Measurements from ENCODE around the gene GNLY. TPM values are rescaled to one million over a fixed set of nuclear protein-coding genes. Genes with fewer than 3 reads are reported as not detected.

The GNLY gene
- total RNA-seq, 2 experiments from 2014 or later, result 2.6 to 3.2 TPM

DNA sequence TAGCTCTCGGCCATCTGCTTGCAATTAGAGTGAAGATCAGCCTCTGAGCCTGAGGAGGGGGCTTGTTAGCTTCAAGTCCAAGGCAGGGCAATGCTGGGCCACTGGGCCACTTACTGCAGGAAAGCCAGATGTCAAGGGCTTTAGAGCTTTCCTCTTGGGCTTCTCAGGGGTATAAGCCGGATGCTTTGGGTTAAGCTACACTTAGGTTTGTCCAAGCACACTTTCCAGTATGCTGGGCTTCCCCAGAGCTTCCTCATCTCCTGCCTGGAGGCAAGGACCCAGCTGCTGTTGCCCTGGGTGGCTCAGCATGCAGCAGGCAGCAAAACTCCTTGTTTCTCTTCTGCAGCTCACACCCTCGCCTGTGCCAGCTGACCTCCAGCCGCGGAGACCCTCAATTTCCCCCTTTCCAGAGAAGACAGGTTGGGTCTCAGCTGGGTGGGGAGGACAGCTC lies 30.6 kb downstream of the GNLY start:
- no peak overlapping the region for H3K27ac Mint-ChIP-seq
- CTCF ChIA-PET, result interaction anchor here (0.6 to 2.6 kb wide), 8 partner anchors 16 to 331 kb away, joined by 3 to 11 read pairs (median 3); partner anchors contain the start of gene ATOH8
- H3K9me3 Mint-ChIP-seq, result peaks cover 2% of the 10 kb centered on the region
- no peak for DNase-seq
- H3K36me3 Mint-ChIP-seq (ENCODE audit: low read depth), result no peaks in the 10 kb centered on the region
- H3K4me3 Mint-ChIP-seq, result no peak overlapping the region
- intact Hi-C loops (cut with micrococcal nuclease), result loop anchor here (10.0 kb wide), 1 partner anchor 360 kb away; no protein-coding TSS in a partner anchor
- H3K4me1 Mint-ChIP-seq (ENCODE audit: low read depth), result peaks cover 4% of the 10 kb centered on the region
- peaks cover 2% of the 10 kb centered on the region for H3K27me3 Mint-ChIP-seq (ENCODE audit: low read depth)

DNA sequence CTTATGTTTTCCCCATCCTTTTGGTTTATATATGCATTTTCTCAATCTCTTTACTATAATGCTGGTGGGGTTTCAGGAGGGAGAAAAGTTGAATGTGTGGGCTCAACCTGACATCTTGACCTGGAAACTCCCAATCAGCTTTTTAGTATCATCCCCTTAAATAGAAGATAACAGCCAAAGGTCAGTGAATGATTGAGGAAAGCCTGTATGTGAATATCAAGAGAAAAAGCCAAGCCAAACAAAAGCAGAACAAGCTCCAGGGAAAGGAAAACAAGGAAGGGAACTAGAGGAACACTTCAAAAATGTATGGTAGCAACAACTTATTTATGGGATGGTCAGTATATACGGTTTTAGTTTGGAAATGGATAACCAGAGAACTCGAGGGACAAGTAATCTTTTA lies 31.3 kb downstream of the GNLY start:
- peaks cover 4% of the 10 kb centered on the region for H3K4me1 Mint-ChIP-seq (ENCODE audit: low read depth)

DNA sequence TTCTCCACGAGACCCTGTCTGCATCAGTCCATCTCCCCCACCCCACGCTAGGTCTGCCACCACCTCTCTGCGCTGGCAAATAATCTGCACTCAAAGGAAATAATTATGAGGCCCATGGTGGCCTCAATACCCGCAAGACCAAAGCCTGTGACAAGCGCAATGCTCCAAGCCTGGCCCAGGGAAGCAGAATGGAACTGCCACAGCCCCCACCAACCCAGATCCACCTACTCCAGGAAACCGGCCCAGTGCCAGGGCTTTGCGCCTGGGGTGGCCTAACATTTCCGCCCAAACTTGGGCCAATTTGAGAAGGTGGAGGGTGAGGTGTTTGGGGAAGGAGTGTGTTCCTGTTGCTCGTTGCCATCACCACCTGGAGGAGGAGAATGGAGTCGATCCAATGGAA lies 33.6 kb downstream of the GNLY start:
- peaks cover 2% of the 10 kb centered on the region for H3K27me3 Mint-ChIP-seq (ENCODE audit: low read depth)
- H3K4me3 Mint-ChIP-seq, result no peak overlapping the region
- no peaks in the 10 kb centered on the region for H3K9me3 Mint-ChIP-seq
- H3K36me3 Mint-ChIP-seq (ENCODE audit: low read depth), result no peaks in the 10 kb centered on the region
- CTCF ChIA-PET, result interaction anchor here (1.1 kb wide), 1 partner anchor 86 kb away, joined by 4 read pairs; no protein-coding TSS in a partner anchor
- peaks cover 4% of the 10 kb centered on the region for H3K4me1 Mint-ChIP-seq (ENCODE audit: low read depth)
- no peak overlapping the region for H3K27ac Mint-ChIP-seq
- DNase-seq, result no peak
- intact Hi-C loops (cut with micrococcal nuclease), result loop anchor here (2.0 to 10.0 kb wide), 2 partner anchors 23 to 357 kb away; no protein-coding TSS in a partner anchor

More for the DNA sequence above, 31.3 kb downstream of the GNLY start:
- Mint-ChIP-seq H3K36me3 (ENCODE audit: low read depth) (no peaks in the 10 kb centered on the region), H3K27ac (no peak overlapping the region), H3K4me3 (no peak overlapping the region), H3K27me3 (ENCODE audit: low read depth) (peaks cover 2% of the 10 kb centered on the region), H3K9me3 (peaks cover under 1% of the 10 kb centered on the region)
- DNase-seq, result no peak
- intact Hi-C loops (cut with micrococcal nuclease), result loop anchor here (10.0 kb wide), 1 partner anchor 359 kb away; no protein-coding TSS in a partner anchor
- CTCF ChIA-PET, result interaction anchor here (0.7 to 2.6 kb wide), 5 partner anchors 13 to 89 kb away, joined by 3 to 11 read pairs (median 4); partner anchors contain the start of gene ATOH8

DNA sequence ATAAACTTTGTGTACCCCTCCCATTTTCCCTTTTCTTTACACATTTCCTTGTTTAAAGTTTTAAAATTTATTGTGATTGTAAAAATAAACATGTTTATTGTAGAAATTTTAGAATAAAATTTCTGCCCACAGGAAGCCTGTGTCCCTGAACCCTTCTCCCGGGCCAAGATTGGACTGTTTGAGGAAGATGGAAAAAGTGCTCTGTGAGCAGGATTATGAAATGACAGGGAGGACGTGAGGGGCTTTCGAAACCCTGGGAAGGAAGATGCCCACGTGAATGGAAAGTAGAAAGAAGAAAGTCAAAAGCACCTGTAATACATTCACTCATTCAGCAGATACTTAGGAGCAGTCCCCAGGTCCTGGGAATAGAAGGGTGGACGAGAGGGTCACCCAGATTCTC lies 34.2 kb downstream of the GNLY start:
- Mint-ChIP-seq H3K27me3 (ENCODE audit: low read depth) (peaks cover 2% of the 10 kb centered on the region), H3K27ac (no peak overlapping the region), H3K4me1 (ENCODE audit: low read depth) (peaks cover 4% of the 10 kb centered on the region), H3K36me3 (ENCODE audit: low read depth) (no peaks in the 10 kb centered on the region), H3K9me3 (no peaks in the 10 kb centered on the region), H3K4me3 (no peak overlapping the region)
- intact Hi-C loops (cut with micrococcal nuclease), result loop anchor here (2.0 to 10.0 kb wide), 2 partner anchors 22 to 356 kb away; no protein-coding TSS in a partner anchor
- CTCF ChIA-PET, result interaction anchor here (0.5 to 2.5 kb wide), 35 partner anchors 9 to 400 kb away, joined by 3 to 66 read pairs (median 4); partner anchors contain the start of genes ATOH8 and ST3GAL5
- DNase-seq, result no peak

DNA sequence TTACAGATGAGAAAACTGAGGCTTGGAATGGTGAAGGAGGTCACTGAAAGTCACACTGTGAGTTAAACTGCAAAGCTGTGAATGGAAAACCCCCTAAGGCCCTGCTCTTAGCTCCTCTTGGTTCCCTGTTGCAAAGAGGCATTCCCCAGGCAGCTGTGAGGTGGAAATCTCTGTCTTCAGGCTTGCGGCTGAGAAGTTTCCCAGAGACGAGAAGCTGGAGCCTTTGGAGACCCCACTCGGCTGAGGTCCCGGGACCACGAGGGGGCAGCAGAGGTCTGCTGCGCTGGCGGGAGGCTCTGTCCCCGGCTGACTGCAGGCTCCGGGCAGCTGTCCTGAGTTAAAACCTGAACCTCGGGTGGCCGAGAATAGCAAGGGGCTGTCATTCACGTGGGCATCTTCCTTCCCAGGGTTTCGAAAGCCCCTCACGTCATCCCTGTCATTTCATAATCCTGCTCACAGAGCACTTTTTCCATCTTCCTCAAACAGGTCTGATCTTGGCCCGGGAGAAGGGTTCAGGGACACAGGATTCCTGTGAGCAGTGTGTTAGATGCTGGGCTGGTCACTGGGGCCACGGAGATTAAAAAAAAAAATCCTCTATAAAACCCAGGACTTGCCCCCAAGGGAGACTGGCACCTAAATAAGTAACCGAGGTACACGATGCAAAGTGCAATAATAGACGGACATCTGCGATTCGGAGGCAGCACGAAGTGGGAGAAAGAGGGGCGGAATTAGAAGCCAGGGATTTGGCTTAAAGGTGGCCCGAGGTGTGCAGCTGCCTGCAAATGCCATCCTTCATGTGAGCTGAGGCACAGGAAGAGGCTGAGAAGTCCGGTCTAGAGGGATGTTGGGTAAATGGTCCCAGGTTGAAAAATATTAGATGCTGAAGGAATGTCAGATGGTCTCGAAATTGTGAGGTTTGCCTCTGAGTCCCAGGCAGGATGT lies 35.0 kb downstream of the GNLY start:
- Mint-ChIP-seq H3K4me1 (ENCODE audit: low read depth) (peaks cover 4% of the 10 kb centered on the region), H3K36me3 (ENCODE audit: low read depth) (no peaks in the 10 kb centered on the region), H3K27me3 (ENCODE audit: low read depth) (peaks cover 2% of the 10 kb centered on the region), H3K27ac (no peak overlapping the region), H3K9me3 (no peaks in the 10 kb centered on the region), H3K4me3 (no peak overlapping the region)
- DNase-seq, result peak; percentile 81
- CTCF ChIA-PET, result interaction anchor here (0.5 to 2.5 kb wide), 38 partner anchors 8 to 399 kb away, joined by 3 to 66 read pairs (median 4); partner anchors contain the start of genes ATOH8 and ST3GAL5
- intact Hi-C loops (cut with micrococcal nuclease), result loop anchor here (1.0 to 10.0 kb wide), 3 partner anchors 22 to 356 kb away; no protein-coding TSS in a partner anchor

DNA sequence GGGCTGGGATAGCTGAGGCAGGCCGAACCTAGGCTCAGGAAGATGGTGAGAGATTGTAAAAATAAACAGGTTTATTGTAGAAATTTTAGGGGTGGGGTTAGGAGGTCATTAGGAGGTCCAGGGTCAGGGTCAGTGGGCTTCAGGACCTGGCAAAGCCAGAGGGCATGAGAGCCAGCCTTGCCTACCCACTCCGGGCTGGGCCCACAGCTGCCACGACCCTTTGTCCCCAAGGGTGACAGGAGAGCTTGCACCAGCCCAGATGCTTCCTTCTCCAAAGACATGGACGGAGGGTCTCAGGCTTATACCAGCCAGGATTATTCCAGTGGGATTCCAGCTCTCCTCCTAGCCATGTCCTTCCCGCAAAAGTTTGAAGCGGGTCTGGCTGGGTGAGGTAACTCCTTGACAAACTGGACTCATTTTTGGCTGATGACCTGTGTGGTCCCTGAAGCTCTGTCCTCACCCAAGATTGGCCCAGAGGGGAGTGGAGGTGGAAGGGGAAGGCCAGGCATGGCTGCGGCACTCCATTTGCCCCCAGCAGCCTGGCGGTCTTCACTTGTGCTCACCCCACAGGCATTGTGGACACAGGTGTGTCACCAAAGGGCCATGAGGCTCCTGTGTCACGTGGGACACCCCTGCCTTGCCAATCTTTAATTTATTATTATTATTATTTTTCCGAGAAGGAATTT lies 35.8 kb downstream of the GNLY start:
- CTCF ChIA-PET, result interaction anchor here (0.7 to 2.5 kb wide), 15 partner anchors 11 to 327 kb away, joined by 3 to 66 read pairs (median 6); partner anchors contain the start of gene ATOH8
- H3K27me3 Mint-ChIP-seq (ENCODE audit: low read depth), result peaks cover 2% of the 10 kb centered on the region
- intact Hi-C loops (cut with micrococcal nuclease), result loop anchor here (1.0 to 10.0 kb wide), 3 partner anchors 21 to 355 kb away; no protein-coding TSS in a partner anchor
- no peaks in the 10 kb centered on the region for H3K9me3 Mint-ChIP-seq
- no peak overlapping the region for H3K27ac Mint-ChIP-seq
- no peak for DNase-seq
- no peak overlapping the region for H3K4me3 Mint-ChIP-seq
- H3K4me1 Mint-ChIP-seq (ENCODE audit: low read depth), result peaks cover 4% of the 10 kb centered on the region
- H3K36me3 Mint-ChIP-seq (ENCODE audit: low read depth), result no peaks in the 10 kb centered on the region

DNA sequence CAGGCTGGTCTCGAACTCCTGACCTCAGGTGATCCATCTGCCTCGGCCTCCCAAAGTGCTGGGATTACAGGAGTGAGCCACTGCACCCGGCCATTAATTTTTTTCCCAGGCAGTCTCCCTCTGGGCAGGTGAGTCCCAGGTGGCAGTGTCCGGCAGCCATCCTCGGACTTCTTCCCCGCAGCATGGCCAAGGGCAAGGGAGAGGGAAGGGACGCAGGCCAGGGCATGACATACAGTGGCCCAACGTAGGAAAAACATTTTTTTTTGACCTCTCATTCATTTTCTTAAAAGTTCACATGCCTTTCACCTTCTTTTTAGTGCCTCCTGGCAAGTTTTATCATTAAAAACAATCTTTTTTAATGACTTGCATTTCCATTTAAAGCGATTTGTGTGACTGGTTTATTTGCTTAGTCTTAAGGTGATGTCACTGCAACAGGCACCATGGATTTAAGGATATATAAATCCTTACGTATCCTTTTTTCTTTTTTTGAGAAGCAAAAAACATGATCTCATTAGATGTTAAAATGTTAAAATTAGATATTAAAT lies 36.6 kb downstream of the GNLY start:
- peaks cover 2% of the 10 kb centered on the region for H3K27me3 Mint-ChIP-seq (ENCODE audit: low read depth)
- DNase-seq, result no peak
- H3K9me3 Mint-ChIP-seq, result no peaks in the 10 kb centered on the region
- H3K4me1 Mint-ChIP-seq (ENCODE audit: low read depth), result peaks cover 4% of the 10 kb centered on the region
- H3K27ac Mint-ChIP-seq, result no peak overlapping the region
- H3K4me3 Mint-ChIP-seq, result no peak overlapping the region
- intact Hi-C loops (cut with micrococcal nuclease), result no loop called here
- H3K36me3 Mint-ChIP-seq (ENCODE audit: low read depth), result no peaks in the 10 kb centered on the region
- CTCF ChIA-PET, result interaction anchor here (2.5 kb wide), 1 partner anchor 83 kb away, joined by 66 read pairs; no protein-coding TSS in a partner anchor

DNA sequence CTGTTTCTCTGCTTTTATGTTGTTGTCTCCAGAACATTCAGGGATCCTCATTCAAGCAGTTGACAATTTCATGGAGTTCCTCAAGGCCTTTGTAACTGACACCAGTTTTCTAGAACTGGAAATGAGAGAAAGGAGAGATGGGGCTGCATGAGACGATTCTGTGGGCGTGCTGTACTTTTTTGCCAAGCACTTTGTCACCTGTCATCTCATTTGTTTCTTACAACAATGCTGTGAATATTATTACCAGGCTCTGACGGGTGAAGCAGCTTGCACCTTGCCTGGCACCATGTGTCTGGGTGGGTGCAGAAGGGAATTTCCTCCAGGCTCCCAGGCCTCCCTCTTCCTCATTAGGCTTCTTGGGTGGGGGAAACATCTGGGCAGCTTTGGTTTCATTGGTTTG lies 37.4 kb downstream of the GNLY start:
- no peak overlapping the region for H3K4me3 Mint-ChIP-seq
- CTCF ChIA-PET, result no interaction called here

DNA sequence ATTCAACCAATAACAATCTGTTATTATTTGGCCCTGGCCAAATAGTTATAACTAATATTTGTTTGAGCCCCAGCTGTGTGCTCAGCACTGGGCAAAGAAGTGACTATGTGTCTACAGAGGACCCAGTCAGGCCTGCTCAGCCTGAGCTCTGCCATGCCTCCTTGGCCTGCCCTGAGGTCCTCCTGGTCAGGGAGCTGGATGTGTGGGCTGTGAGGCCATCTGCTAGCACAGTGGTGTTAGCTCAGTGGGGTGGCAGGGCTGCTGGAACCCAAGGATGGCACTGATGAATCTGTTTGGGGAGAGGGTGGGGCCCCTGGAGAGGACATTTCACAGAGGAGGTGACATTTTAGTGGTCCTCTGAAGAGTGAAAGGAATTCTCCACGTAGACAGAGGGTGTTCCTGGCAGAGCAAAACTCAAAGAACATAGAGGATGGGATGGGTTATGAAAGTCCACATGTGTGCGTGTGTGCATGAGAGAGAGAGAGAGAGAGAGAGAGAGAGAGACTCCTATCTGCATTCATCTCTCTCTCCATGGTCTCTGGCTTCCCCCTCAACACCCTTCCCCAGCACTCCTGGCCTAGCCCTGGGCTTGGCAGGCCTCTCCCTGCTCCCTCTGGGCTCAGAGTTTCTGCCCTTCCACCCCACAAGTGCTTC lies 38.4 kb downstream of the GNLY start:
- H3K27me3 Mint-ChIP-seq (ENCODE audit: low read depth), result peaks cover 2% of the 10 kb centered on the region
- H3K36me3 Mint-ChIP-seq (ENCODE audit: low read depth), result no peaks in the 10 kb centered on the region
- H3K27ac Mint-ChIP-seq, result no peak overlapping the region
- H3K4me1 Mint-ChIP-seq (ENCODE audit: low read depth), result peaks cover 4% of the 10 kb centered on the region
- CTCF ChIA-PET, result no interaction called here
- DNase-seq, result no peak
- intact Hi-C loops (cut with micrococcal nuclease), result no loop called here
- H3K4me3 Mint-ChIP-seq, result no peak overlapping the region
- no peaks in the 10 kb centered on the region for H3K9me3 Mint-ChIP-seq

More for the DNA sequence above, 37.4 kb downstream of the GNLY start:
- Mint-ChIP-seq H3K36me3 (ENCODE audit: low read depth) (no peaks in the 10 kb centered on the region), H3K27me3 (ENCODE audit: low read depth) (peaks cover 2% of the 10 kb centered on the region), H3K27ac (no peak overlapping the region), H3K9me3 (no peaks in the 10 kb centered on the region), H3K4me1 (ENCODE audit: low read depth) (peaks cover 4% of the 10 kb centered on the region)
- no peak for DNase-seq
- intact Hi-C loops (cut with micrococcal nuclease), result no loop called here

DNA sequence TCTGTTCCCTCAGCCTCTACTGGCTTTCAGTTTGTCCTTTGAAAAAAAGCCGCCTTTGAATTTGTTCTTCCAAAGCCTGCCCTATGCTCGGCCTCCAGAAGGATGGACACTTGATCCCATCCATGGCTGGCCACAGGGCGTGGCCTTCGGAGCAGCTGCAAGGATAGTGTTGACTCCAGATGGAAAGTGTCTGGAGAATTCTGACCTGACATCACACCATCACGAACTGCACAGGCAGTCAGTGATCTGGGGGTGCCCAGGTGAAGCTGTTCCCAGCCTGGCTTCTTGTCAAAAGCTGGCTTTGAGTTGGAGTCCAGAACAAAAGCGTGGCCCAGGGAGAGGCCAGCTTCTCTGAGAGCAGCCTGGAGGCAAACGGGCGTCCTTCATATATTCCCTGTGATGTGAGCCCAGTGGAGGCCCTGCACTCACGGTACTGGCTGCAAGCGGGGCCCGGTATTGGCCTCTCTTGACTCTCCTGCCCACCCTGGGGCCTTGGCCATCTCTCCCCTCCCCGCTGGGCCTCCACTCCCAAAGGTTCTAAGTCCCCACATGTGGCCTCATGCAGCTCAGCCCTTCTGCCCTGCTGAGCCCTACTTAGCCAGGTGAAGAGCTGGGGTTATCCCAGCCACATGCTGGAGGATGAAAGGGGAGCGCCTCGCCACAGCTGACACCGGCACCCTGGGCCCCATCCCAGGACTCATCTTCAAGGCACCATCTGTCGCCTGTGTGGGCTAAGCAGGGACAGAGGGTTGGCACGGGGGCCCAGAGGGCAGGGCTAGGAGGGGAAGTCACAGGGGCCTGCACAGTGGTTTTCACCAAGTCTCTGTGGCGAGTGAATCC lies 39.2 kb downstream of the GNLY start:
- H3K4me1 Mint-ChIP-seq (ENCODE audit: low read depth), result peaks cover 4% of the 10 kb centered on the region
- H3K9me3 Mint-ChIP-seq, result no peaks in the 10 kb centered on the region
- no peak overlapping the region for H3K4me3 Mint-ChIP-seq
- CTCF ChIA-PET, result no interaction called here
- no peak overlapping the region for H3K27ac Mint-ChIP-seq
- intact Hi-C loops (cut with micrococcal nuclease), result no loop called here
- no peak for DNase-seq
- H3K27me3 Mint-ChIP-seq (ENCODE audit: low read depth), result no peaks in the 10 kb centered on the region
- H3K36me3 Mint-ChIP-seq (ENCODE audit: low read depth), result no peaks in the 10 kb centered on the region

DNA sequence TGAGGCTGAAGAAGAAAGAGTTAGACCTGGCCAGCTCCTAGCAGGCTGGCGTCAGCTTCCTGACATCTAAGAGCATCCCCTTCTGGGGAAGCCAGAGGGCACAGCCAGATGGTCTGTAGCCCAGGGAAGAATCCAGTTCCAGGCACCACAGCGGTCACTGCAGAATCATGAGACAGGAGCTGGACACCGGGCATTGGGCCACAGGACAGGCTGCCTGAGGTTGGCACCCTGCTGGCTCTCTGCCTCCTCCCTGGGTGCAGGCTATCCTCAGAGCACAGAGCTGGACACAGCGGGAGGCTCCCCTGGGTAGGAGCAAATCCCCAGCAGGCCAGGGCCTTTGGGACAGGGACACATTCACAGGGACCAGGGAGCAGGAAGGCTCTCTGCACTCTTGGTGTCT lies 39.9 kb downstream of the GNLY start:
- Mint-ChIP-seq H3K36me3 (ENCODE audit: low read depth) (no peaks in the 10 kb centered on the region), H3K27ac (no peak overlapping the region), H3K9me3 (no peaks in the 10 kb centered on the region), H3K4me1 (ENCODE audit: low read depth) (peaks cover 3% of the 10 kb centered on the region), H3K4me3 (no peak overlapping the region), H3K27me3 (ENCODE audit: low read depth) (no peaks in the 10 kb centered on the region)
- intact Hi-C loops (cut with micrococcal nuclease), result no loop called here
- CTCF ChIA-PET, result no interaction called here
- no peak for DNase-seq

Data from activated naive CD4-positive, alpha-beta T cell treated with anti-CD3 and anti-CD28 coated beads for 36 hours (primary cell).